NCI-H526 (cell line): Measurements from ENCODE around the gene STAMBPL1.

Experiments
- DNase-seq, 2 experiments: peaks; one replicate each; lab custom pipeline; 2025; lab: John Stamatoyannopoulos, UW

The STAMBPL1 gene

DNA sequence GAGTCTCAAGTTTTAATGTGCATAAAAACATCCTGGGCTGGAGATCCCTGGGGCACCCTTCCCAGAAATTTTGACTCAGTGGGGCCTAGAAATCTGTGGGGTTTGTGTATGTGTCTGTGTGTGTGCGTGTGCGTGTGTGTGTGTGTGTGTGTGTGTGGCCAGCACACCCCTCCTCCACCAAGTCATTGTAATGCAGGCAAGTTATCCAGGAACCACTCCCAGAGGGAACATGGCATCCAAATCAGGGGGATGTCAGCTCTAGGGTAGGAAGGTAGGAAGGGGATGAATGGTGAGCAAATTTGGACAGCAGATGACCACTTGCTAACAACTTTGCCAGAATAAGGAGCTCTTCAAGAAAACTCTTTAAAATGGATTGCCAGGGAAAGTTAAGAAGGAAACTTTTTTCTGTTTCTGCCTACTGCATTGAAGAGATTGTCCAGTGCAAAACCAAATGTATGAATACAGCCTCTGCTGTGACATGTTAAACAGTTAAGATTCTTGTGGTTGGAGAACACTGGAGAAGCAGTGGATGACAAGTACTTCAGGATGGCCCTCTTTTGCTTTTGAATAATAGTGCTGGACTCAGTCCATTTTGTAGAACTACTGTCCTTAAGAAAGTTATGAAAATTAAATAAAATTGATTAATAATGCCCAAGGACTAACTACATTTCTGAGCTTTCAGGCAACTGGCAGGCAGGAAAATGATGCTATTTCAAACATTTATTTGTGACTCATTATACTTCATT lies 12.3 kb downstream of the STAMBPL1 start:
- no peak for DNase-seq

DNA sequence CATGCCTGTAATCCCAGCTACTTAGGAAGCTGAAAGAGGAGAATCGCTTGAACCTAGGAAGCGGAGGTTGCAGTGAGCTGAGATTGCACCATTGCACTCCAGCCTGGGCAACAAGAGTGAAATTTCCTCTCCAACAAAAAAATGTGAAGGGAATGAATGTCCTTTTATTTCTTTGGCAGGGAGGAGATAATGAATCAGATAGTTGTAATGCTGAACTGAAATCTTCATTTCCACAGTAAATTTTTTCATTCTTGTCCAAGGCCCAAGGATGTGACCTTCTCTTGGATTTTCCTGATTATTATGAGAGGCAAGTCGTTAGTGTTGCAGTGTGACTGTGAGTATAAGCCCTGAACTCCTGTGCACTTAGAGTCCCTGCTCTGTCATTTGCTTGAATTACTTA lies 13.6 kb downstream of the STAMBPL1 start:
- no peak for DNase-seq

DNA sequence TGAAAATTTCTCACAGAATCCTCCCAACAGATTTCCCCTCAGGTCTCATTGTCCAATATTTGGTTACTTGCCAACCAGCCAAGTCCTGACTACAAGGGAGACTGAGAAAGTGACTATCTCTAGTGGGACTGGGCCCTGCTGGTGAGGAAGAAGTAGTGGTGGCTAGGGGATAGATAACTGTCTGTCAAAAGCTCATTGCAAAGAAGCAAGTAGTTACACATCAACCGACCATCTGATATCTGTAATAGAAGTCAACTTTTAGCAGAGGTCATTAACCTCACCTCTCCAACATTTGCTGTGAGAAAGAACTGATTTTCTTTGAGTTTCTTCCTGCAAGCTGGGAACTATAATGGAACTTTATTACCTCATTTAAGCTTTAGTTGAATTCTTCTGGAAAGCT lies 15.2 kb downstream of the STAMBPL1 start:
- DNase-seq, result no peak

GRCh38 chr10:88896372-88896993 lies 16.4 kb downstream of the STAMBPL1 start:
- DNase-seq, result no peak

- DNase-seq, result no peak
Measured at GRCh38 chr10:88896994-88897853, 17.2 kb downstream of the STAMBPL1 start.

DNA sequence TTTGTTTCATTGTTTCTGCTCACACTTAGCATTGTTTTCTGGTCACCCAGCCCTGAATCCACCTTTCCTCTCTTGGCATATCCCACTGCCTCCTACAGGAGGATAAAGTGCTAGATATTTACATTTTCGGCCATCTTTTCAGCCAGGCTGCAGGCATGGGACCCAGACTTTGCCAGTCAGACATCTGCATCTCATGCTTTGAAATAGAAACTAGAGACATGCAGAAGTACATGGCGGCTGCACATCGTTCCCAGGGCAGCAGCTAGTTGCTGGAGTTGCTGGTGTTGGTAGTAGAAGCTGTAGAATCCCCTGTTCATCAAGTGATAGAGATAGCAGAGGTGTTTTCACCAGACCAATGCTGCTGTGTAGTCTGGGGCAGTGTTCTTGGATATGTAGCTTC lies 18.7 kb downstream of the STAMBPL1 start:
- DNase-seq, result no peak

- DNase-seq, result no peak
Measured at GRCh38 chr10:88899886-88900285, 19.8 kb downstream of the STAMBPL1 start.

DNA sequence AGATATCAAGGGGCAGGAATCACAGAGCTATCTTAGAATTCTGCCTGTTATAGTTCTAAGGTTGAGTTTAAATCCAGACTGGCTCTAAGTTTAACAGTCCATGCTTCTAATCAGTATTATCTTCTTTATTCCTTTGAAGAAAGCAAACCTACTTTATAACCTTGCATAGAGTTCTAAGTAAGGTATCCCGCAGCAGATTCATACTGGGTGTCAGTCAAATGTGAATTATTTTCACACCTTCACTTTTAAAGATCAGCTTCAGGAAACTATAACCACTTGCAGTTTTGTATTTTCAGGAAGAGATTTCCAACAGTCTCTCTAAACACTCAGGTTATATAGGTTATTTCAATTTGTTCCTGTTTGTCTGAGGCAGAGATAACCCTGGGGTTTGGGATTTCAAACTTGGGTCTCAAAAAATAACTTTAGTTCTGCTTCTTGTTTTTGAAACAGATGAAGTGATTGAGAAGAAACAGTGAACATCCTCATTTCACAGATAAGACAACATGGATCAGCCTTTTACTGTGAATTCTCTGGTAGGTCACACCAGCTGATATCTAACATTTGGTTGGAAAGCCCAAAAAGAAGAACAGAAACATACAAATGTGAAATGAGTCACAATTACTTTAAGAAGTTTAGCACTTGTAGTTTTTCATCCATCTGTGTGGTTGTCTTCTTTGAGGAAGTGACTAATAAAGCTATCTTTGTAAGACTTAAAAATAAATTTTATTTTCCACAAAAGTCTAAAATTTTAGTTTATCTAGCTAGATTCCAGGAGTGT lies 21.4 kb downstream of the STAMBPL1 start:
- no peak for DNase-seq

DNA sequence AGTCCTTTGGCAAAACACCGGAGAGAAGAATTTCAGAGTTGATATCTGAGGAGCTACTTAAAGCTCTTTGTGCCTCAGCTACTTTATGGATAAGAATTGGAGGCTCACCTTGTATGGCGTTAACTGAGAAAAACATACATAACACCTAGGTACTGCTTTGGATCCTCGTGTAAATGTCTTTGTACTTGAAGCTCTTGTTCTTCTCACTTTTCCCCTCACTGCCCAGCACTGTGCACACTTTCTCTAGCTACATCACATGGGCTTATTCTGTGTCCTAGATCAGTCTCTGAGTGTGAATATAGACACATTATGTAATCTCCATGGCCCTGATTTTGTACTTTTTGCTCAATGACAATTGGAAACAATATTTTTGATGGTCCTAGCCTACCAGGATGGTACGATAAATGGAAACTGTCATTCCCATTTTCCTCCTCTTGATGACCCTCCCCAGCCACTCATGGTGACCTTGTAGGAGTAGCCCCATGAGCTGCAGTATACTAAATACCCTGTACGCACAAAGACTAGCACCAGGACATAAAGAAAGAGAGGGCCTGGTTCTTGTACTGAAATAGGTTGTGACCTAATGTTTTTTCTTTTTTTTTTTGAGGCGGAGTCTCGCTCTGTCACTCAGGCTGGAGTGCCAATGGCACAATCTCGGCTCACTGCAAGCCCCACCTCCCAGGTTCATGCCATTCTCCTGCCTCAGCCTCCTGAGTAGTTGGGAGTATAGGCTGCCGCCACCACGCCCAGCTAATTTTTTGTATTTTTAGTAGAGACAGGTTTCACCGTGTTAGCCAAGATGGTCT lies 22.1 kb downstream of the STAMBPL1 start:
- DNase-seq, result no peak

DNA sequence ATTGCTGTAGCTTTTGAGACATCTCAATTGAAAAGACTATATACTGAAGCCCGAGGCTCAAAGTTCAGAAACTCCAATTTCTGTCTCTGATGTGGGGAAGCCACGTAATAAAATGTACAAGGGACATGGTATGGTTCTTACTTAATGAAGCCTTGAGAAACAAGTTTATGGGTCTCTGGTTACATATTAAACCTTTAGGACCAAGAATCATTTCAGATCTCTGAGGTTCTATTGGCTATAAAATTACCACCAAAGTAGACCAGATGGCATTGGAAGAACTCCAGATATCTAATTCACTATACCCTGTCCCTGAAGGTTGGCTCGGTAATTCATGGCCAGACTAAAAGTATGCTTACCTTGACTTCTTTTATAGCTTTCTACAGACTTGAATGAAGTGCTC lies 23.7 kb downstream of the STAMBPL1 start:
- DNase-seq, result no peak

GRCh38 chr10:88906921-88907320 lies 26.9 kb downstream of the STAMBPL1 start:
- no peak for DNase-seq

- no peak for DNase-seq
Measured at GRCh38 chr10:88908194-88908593, 28.1 kb downstream of the STAMBPL1 start.

DNA sequence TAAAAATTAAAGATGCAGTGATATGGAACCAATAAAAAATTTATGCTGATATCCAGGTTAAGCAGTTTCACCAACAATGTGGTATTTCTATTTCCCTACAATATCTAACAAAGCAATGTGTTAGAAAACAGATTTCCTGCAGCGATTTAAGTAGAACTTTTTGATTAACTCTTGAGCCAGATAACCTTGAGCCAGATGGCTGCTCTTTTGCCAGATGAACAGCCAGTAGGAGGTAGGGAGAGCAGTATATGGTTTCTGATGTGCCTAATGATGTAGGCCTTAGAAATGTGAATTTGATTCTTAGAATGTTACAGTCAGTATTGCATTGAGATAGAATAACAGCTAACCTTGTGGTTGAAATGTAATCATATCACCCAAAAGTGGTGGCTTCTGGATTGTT lies 31.1 kb downstream of the STAMBPL1 start:
- DNase-seq, result no peak

DNA sequence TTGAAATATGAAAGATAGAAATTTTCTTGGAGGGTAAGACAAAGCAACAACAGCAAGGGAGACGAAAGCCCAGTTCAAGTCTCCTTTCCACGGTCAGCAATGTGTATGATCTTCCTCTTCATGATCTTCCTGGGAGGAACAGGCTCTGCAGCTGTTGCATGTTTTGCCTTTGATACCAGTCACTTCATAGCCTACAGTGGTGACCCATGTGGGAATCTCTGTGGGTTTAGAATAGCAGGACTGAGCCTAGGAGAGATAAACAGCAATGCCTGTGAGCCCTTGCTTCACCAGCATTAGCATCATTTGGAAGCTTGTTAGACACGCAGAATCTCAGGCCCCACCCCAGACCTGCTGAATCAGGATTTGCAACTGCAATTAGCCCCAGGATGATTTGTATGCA lies 31.8 kb downstream of the STAMBPL1 start:
- DNase-seq, result no peak

- DNase-seq, result no peak
Measured at GRCh38 chr10:88913127-88913526, 33.1 kb downstream of the STAMBPL1 start.

- DNase-seq, result no peak
Measured at GRCh38 chr10:88913788-88914187, 33.7 kb downstream of the STAMBPL1 start.

DNA sequence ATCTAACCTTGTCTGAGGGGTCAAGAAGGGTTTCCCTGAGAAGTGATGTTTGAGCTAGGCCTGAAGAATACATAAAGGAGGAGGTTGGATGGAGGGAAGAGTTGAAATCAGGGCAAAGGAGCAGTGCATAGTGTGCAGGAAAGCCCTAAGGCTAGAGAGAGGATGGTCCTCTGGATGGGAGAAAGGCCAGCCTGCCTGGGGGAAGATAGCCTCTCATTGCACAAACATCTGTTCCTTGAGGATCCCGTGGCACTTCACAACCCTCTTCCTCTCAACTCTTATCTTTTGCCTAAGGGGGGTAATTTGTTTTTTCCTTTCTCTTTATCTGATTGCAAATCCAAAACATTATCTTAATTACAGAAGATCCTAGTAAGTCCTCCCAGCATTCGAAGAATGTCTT lies 35.7 kb downstream of the STAMBPL1 start:
- DNase-seq, result no peak

GRCh38 chr10:88916231-88916630 lies 36.2 kb downstream of the STAMBPL1 start:
- DNase-seq, result no peak

DNA sequence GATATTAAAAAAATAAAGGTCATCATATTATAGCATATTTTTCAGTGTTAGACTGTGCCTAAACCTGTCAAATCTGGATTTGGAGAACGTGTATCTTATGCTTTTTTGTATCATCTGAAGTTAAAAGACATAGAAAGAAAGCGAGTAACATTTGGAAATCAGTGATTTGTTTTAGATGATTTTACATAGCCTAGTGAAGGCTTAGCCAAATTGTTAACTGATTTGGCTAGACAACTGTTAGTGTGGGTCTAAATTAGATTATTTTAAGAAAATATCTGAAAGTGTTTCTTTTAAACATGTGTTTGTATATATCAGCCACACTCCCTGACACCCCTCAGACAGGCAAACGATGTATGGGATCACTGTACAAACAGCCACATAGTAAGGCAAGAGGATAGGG lies 36.9 kb downstream of the STAMBPL1 start:
- DNase-seq, result no peak

DNA sequence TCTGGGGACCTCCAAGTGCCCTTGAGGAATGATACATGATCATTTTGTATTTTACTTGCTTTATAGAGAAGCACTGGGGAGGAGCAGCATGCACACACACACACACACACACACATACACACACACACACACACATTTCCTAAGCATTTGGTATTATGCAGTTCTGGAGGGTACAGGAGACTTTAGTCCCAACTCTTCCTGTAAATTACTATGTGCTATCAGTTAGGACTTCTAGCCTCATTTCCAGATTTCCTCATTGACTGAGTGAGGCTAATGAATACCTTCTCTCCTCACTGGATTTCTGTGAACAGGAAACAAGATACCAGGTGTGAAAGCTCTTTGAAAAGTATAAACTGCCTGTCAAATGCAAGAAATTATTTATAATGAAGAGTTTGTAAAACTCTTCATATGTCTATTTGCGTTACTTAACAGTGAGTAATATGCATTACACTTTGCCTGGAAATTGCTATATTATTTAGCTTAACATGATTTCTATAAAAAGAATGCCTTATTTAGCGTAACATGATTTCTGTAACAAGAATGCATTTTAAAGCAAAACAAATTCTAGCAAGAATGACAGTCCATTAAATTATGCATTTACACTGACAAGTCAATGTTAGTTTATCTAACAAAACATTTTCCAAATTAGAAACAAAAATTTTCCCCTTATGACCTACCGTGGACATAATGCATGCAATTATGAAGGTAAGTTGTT lies 38.3 kb downstream of the STAMBPL1 start:
- no peak for DNase-seq

- no peak for DNase-seq
Measured at GRCh38 chr10:88919041-88919440, 39.0 kb downstream of the STAMBPL1 start.
